ENCODE data around the gene SLC16A10. TPM values are rescaled to one million over a fixed set of nuclear protein-coding genes. Genes with fewer than 3 reads are reported as not detected.
A peak's percentile ranks its signal among the peaks of the same experiment; 100 is the strongest.

SLC16A10 gene
- polyA plus RNA-seq, 1 experiment, result not detected

- POLR2A ChIA-PET, result no interaction called here
Observed at GRCh38 chr6:111221804-111222203, 134.5 kb downstream of the SLC16A10 start.

GRCh38 chr6:111222341-111222740, 135.0 kb downstream of the SLC16A10 start:
- DNase-seq (ENCODE audit: low read depth), result no peak
- no peak for TF ChIP-seq CTCF (IDR thresholded peaks at IDR 0.05; ENCODE audit: insufficient read depth, low read depth, low read length)
- ChIA-PET CTCF (interaction anchor here (0.6 to 2.0 kb wide), 2 partner anchors 12 to 47 kb away, joined by 4 to 12 read pairs; no protein-coding TSS in a partner anchor), POLR2A (no interaction called here)
- Histone ChIP-seq H3K4me3 (ENCODE audit: low read depth, low read length) (no peak overlapping the region), H3K36me3 (ENCODE audit: control insufficient read depth, insufficient read depth, low read length) (no peaks in the 10 kb centered on the region), H3K27me3 (ENCODE audit: control insufficient read depth, insufficient read depth, low read length) (no peaks in the 10 kb centered on the region)

More at GRCh38 chr6:111221804-111222203, 134.5 kb downstream of the SLC16A10 start:
- Histone ChIP-seq H3K36me3 (ENCODE audit: control insufficient read depth, insufficient read depth, low read length) (no peaks in the 10 kb centered on the region), H3K27me3 (ENCODE audit: control insufficient read depth, insufficient read depth, low read length) (no peaks in the 10 kb centered on the region), H3K4me3 (ENCODE audit: low read depth, low read length) (no peak overlapping the region)
- DNase-seq (ENCODE audit: low read depth), result no peak
- TF ChIP-seq CTCF (IDR thresholded peaks at IDR 0.05; ENCODE audit: insufficient read depth, low read depth, low read length), result no peak
- CTCF ChIA-PET, result interaction anchor here (0.6 to 4.2 kb wide), 3 partner anchors 11 to 48 kb away, joined by 4 to 23 read pairs (median 12); no protein-coding TSS in a partner anchor

GRCh38 chr6:111228094-111228493, 140.8 kb downstream of the SLC16A10 start:
- TF ChIP-seq CTCF (IDR thresholded peaks at IDR 0.05; ENCODE audit: insufficient read depth, low read depth, low read length), result no peak
- Histone ChIP-seq H3K4me3 (ENCODE audit: low read depth, low read length) (no peak overlapping the region), H3K36me3 (ENCODE audit: control insufficient read depth, insufficient read depth, low read length) (no peaks in the 10 kb centered on the region), H3K27me3 (ENCODE audit: control insufficient read depth, insufficient read depth, low read length) (no peaks in the 10 kb centered on the region)
- CTCF ChIA-PET, result interaction anchor here (0.7 to 2.8 kb wide), 4 partner anchors 10 to 18 kb away, joined by 3 to 10 read pairs (median 4); no protein-coding TSS in a partner anchor
- POLR2A ChIA-PET, result no interaction called here
- DNase-seq (ENCODE audit: low read depth), result no peak

- CTCF ChIA-PET, result interaction anchor here (1.1 to 1.6 kb wide), 2 partner anchors 28 to 219 kb away, joined by 3 read pairs; a partner anchor contains a TSS
- no peak for TF ChIP-seq CTCF (IDR thresholded peaks at IDR 0.05; ENCODE audit: insufficient read depth, low read depth, low read length)
- no peaks in the 10 kb centered on the region for H3K27me3 ChIP-seq (ENCODE audit: control insufficient read depth, insufficient read depth, low read length)
- H3K4me3 ChIP-seq (ENCODE audit: low read depth, low read length), result no peak overlapping the region
- no peaks in the 10 kb centered on the region for H3K36me3 ChIP-seq (ENCODE audit: control insufficient read depth, insufficient read depth, low read length)
- POLR2A ChIA-PET, result interaction anchor here (0.7 kb wide), 1 partner anchor 11 kb away, joined by 6 read pairs; no protein-coding TSS in a partner anchor
- peak; percentile 40 for DNase-seq (ENCODE audit: low read depth)
Observed at GRCh38 chr6:111230351-111231089, 143.2 kb downstream of the SLC16A10 start.

- Histone ChIP-seq H3K4me3 (ENCODE audit: low read depth, low read length) (no peak overlapping the region), H3K27me3 (ENCODE audit: control insufficient read depth, insufficient read depth, low read length) (no peaks in the 10 kb centered on the region), H3K36me3 (ENCODE audit: control insufficient read depth, insufficient read depth, low read length) (no peaks in the 10 kb centered on the region)
- DNase-seq (ENCODE audit: low read depth), result no peak
- no peak for TF ChIP-seq CTCF (IDR thresholded peaks at IDR 0.05; ENCODE audit: insufficient read depth, low read depth, low read length)
- POLR2A ChIA-PET, result no interaction called here
- CTCF ChIA-PET, result interaction anchor here (1.1 kb wide), 1 partner anchor 28 kb away, joined by 3 read pairs; a partner anchor contains a TSS
Observed at GRCh38 chr6:111231090-111231459, 143.8 kb downstream of the SLC16A10 start.

Measured in BJ (cell line).